Immature natural killer cell (primary cell): ENCODE data around the gene SND1. TPM values are rescaled to one million over a fixed set of nuclear protein-coding genes. Genes with fewer than 3 reads are reported as not detected.

Experiments used
- DNase-seq, 3 donors: peaks; one replicate each; pipeline ENCODE4 v3.0.0; 2022; ENCODE audit warnings: mixed read lengths in 1 of 3
- H3K27ac Mint-ChIP-seq, 6 donors: one replicate each; pipeline ENCODE4 v1.8.0; 2020; ENCODE audit warnings: mixed read lengths in 6 of 6, mild to moderate bottlenecking in 5 of 6, inconsistent platforms in 4 of 6, moderate library complexity in 3 of 6
- H3K27me3 Mint-ChIP-seq, 3 donors: one replicate each; pipeline ENCODE4 v1.8.0; 2020 to 2021; ENCODE audit warnings: low read depth in 3 of 3, mild to moderate bottlenecking in 3 of 3, mixed read lengths in 3 of 3, moderate library complexity in 3 of 3, inconsistent platforms in 1 of 3
- H3K36me3 Mint-ChIP-seq, 3 donors: one replicate each; pipeline ENCODE4 v1.8.0; 2020; ENCODE audit warnings: mixed read lengths in 3 of 3, inconsistent platforms in 2 of 3, mild to moderate bottlenecking in 2 of 3
- H3K4me1 Mint-ChIP-seq, 2 donors: one replicate each; pipeline ENCODE4 v1.8.0; 2020; ENCODE audit warnings: inconsistent platforms in 2 of 2, mild to moderate bottlenecking in 2 of 2, mixed read lengths in 2 of 2, moderate library complexity in 1 of 2
- H3K4me3 Mint-ChIP-seq, 5 donors: one replicate each; pipeline ENCODE4 v1.8.0; 2020; ENCODE audit warnings: mild to moderate bottlenecking in 5 of 5, mixed read lengths in 5 of 5, inconsistent platforms in 3 of 5, moderate library complexity in 3 of 5
- H3K9me3 Mint-ChIP-seq, 6 donors: one replicate each; pipeline ENCODE4 v1.8.0; 2020; ENCODE audit warnings: mild to moderate bottlenecking in 6 of 6, mixed read lengths in 6 of 6, inconsistent platforms in 4 of 6, moderate library complexity in 3 of 6
- polyA plus RNA-seq, 3 donors: library from polyadenylated mRNA; unstranded; fragments of 300-500 nt; fragmentation: Illumina TruSeq; gene quantifications; one replicate each; pipeline ENCODE4 v1.2.3, GENCODE V29; 2021

The SND1 gene
- polyA plus RNA-seq, 3 donors from 2014 or later = 87.8 to 130 (median 116) TPM

GRCh38 chr7:127891144-127891543, 239.2 kb downstream of the SND1 start:
- H3K27ac Mint-ChIP-seq = peak overlapping the region in 1 of 6 donors; percentile 51
- no peaks in the 10 kb centered on the region for H3K9me3 Mint-ChIP-seq
- no peak overlapping the region for H3K4me3 Mint-ChIP-seq
- H3K36me3 Mint-ChIP-seq = peaks cover 16 to 31% (median 22%) of the 10 kb centered on the region in 3 donors
- DNase-seq = no peak
- H3K27me3 Mint-ChIP-seq = peaks cover 0 to 2% (median 2%) of the 10 kb centered on the region in 3 donors
- H3K4me1 Mint-ChIP-seq = peaks cover 6 to 40% of the 10 kb centered on the region in 2 donors

- peaks cover 16 to 31% (median 22%) of the 10 kb centered on the region in 3 donors for H3K36me3 Mint-ChIP-seq
- no peaks in the 10 kb centered on the region for H3K9me3 Mint-ChIP-seq
- H3K27me3 Mint-ChIP-seq = peaks cover 0 to 2% (median 2%) of the 10 kb centered on the region in 3 donors
Observed at GRCh38 chr7:127891854-127892438, 240.0 kb downstream of the SND1 start.

DNA sequence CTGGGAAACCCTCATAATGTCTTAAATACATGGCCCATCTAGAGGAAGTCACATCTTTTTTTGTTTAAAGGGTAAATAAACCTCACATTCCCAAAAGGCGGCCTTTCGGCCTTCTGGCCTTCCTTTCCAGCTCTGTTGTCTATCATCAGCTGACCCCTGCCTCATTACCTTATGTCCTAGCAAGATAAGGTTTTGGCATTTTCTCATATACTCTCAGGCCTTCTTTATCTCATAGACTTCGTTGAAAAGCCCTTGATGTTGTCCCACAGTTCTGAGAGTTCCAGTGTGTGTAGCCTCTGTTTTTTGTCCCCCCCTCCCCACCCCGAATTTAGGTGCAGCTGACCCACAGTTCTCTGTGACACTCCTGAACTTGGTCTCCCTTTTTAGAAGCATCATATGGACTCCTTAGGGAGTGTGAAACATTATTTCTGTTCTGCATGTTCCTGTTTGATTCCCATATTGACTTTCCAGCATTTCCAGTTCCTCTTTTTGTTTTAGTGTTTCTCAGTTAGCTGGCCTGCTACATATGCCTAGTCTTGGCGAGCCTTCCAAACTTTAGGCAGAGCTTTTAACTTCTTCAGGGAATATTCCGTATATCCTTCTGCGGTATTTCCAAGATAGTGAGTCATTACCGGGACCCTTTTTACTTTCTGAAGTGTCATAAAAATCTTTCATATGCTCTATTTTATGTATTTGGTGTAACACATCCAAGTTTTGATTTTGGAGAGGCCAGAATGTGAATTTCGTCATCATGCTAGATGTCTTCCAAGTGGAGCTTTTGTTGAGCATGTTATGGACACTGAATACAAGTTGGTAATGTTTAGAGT, 240.7 kb downstream of the SND1 start:
- Mint-ChIP-seq H3K4me1 (peaks cover 4 to 40% of the 10 kb centered on the region in 2 donors), H3K27ac (no peak overlapping the region), H3K36me3 (peaks cover 16 to 28% (median 22%) of the 10 kb centered on the region in 3 donors), H3K27me3 (peaks cover 0 to 2% (median 2%) of the 10 kb centered on the region in 3 donors), H3K4me3 (no peak overlapping the region), H3K9me3 (no peaks in the 10 kb centered on the region)
- DNase-seq = no peak

More at GRCh38 chr7:127891854-127892438, 240.0 kb downstream of the SND1 start:
- no peak for DNase-seq
- Mint-ChIP-seq H3K27ac (no peak overlapping the region), H3K4me1 (peaks cover 6 to 40% of the 10 kb centered on the region in 2 donors), H3K4me3 (no peak overlapping the region)

DNA sequence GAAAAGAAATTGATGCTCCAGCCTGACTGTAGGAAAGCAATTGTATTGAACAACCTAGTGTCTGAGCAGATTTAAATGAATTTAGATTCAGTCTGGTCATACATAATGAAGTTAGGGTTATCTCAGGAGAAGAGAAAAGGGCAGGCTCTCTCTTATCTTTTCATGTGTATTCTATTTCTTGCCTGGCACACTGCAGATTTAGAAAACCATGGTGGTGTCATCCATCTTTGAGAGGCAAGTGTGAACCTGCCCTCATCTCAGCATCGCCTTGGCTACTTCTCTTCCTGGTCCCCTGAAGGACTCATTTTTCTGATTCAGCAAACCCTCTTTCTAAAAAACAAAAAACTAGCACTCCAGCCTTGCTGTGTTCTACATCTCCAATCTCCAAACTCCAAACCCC, 241.6 kb downstream of the SND1 start:
- no peak overlapping the region for H3K4me3 Mint-ChIP-seq
- DNase-seq = no peak
- H3K36me3 Mint-ChIP-seq = peaks cover 10 to 22% (median 20%) of the 10 kb centered on the region in 3 donors
- H3K4me1 Mint-ChIP-seq = peaks cover 4 to 40% of the 10 kb centered on the region in 2 donors
- no peaks in the 10 kb centered on the region for H3K9me3 Mint-ChIP-seq
- H3K27me3 Mint-ChIP-seq = peaks cover 0 to 2% (median 0%) of the 10 kb centered on the region in 3 donors
- H3K27ac Mint-ChIP-seq = no peak overlapping the region

- no peaks in the 10 kb centered on the region for H3K9me3 Mint-ChIP-seq
- H3K27ac Mint-ChIP-seq = no peak overlapping the region
- H3K36me3 Mint-ChIP-seq = peaks cover 7 to 17% (median 14%) of the 10 kb centered on the region in 3 donors
- H3K27me3 Mint-ChIP-seq = peaks cover 0 to 2% (median 0%) of the 10 kb centered on the region in 3 donors
- H3K4me3 Mint-ChIP-seq = no peak overlapping the region
- no peak for DNase-seq
- peaks cover 9 to 42% of the 10 kb centered on the region in 2 donors for H3K4me1 Mint-ChIP-seq
Observed at GRCh38 chr7:127894588-127894987, 242.6 kb downstream of the SND1 start.

DNA sequence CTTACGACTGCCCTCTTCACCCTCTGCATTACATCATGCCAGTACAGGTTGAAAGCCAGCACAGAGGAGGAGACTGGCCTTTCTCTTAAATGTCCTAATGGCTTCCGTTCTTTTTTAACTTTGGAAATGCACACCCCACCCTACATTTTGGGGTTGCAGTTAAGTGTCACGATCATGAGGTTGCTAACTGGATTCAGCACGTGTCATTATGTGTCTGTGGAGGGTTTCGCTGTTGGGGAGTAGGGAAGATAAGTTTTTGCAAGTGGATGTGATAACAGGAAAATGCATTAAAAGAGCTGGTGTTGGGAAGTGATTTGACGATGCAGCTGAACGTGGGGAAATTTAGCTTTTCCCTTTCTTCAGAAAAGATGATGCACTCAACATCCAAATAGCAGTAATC, 243.4 kb downstream of the SND1 start:
- H3K4me3 Mint-ChIP-seq = no peak overlapping the region
- peaks cover 13 to 41% of the 10 kb centered on the region in 2 donors for H3K4me1 Mint-ChIP-seq
- H3K27ac Mint-ChIP-seq = no peak overlapping the region
- no peak for DNase-seq
- H3K9me3 Mint-ChIP-seq = no peaks in the 10 kb centered on the region
- peaks cover 0 to 2% (median 0%) of the 10 kb centered on the region in 3 donors for H3K27me3 Mint-ChIP-seq
- peaks cover 0 to 9% (median 7%) of the 10 kb centered on the region in 3 donors for H3K36me3 Mint-ChIP-seq

- Mint-ChIP-seq H3K36me3 (peaks cover 0 to 9% (median 7%) of the 10 kb centered on the region in 3 donors), H3K27ac (no peak overlapping the region), H3K9me3 (no peaks in the 10 kb centered on the region), H3K4me1 (peaks cover 16 to 41% of the 10 kb centered on the region in 2 donors), H3K27me3 (peaks cover 0 to 2% (median 0%) of the 10 kb centered on the region in 3 donors), H3K4me3 (no peak overlapping the region)
- DNase-seq = no peak
Observed at GRCh38 chr7:127895814-127896280, 243.9 kb downstream of the SND1 start.

- no peaks in the 10 kb centered on the region for H3K9me3 Mint-ChIP-seq
- H3K4me3 Mint-ChIP-seq = no peak overlapping the region
- peaks cover 0 to 7% (median 5%) of the 10 kb centered on the region in 3 donors for H3K36me3 Mint-ChIP-seq
- H3K27me3 Mint-ChIP-seq = peaks cover 0 to 2% (median 0%) of the 10 kb centered on the region in 3 donors
- no peak for DNase-seq
- H3K4me1 Mint-ChIP-seq = peaks cover 24 to 41% of the 10 kb centered on the region in 2 donors
- H3K27ac Mint-ChIP-seq = no peak overlapping the region
Observed at GRCh38 chr7:127896659-127897058, 244.7 kb downstream of the SND1 start.

- Mint-ChIP-seq H3K27me3 (peaks cover 0 to 2% (median 0%) of the 10 kb centered on the region in 3 donors), H3K4me3 (no peak overlapping the region), H3K27ac (no peak overlapping the region), H3K4me1 (peaks cover 32 to 43% of the 10 kb centered on the region in 2 donors), H3K9me3 (no peaks in the 10 kb centered on the region), H3K36me3 (peaks cover 0 to 5% (median 0%) of the 10 kb centered on the region in 3 donors)
- DNase-seq = no peak
Observed at GRCh38 chr7:127897704-127898454, 245.9 kb downstream of the SND1 start.

GRCh38 chr7:127899411-127899810, 247.4 kb downstream of the SND1 start:
- Mint-ChIP-seq H3K36me3 (peaks cover 0 to under 1% (median 0%) of the 10 kb centered on the region in 3 donors), H3K4me1 (peaks cover 32 to 35% of the 10 kb centered on the region in 2 donors), H3K9me3 (no peaks in the 10 kb centered on the region), H3K27ac (peak overlapping the region in 2 of 6 donors; percentile 36 to 55), H3K27me3 (no peaks in the 10 kb centered on the region), H3K4me3 (no peak overlapping the region)
- DNase-seq = no peak

GRCh38 chr7:127900141-127900540, 248.1 kb downstream of the SND1 start:
- H3K4me3 Mint-ChIP-seq = no peak overlapping the region
- H3K9me3 Mint-ChIP-seq = no peaks in the 10 kb centered on the region
- no peak for DNase-seq
- no peaks in the 10 kb centered on the region for H3K27me3 Mint-ChIP-seq
- H3K36me3 Mint-ChIP-seq = peaks cover 0 to 3% (median 0%) of the 10 kb centered on the region in 3 donors
- peaks cover 33 to 42% of the 10 kb centered on the region in 2 donors for H3K4me1 Mint-ChIP-seq
- peak overlapping the region in 2 of 6 donors; percentile 25 to 41 for H3K27ac Mint-ChIP-seq

DNA sequence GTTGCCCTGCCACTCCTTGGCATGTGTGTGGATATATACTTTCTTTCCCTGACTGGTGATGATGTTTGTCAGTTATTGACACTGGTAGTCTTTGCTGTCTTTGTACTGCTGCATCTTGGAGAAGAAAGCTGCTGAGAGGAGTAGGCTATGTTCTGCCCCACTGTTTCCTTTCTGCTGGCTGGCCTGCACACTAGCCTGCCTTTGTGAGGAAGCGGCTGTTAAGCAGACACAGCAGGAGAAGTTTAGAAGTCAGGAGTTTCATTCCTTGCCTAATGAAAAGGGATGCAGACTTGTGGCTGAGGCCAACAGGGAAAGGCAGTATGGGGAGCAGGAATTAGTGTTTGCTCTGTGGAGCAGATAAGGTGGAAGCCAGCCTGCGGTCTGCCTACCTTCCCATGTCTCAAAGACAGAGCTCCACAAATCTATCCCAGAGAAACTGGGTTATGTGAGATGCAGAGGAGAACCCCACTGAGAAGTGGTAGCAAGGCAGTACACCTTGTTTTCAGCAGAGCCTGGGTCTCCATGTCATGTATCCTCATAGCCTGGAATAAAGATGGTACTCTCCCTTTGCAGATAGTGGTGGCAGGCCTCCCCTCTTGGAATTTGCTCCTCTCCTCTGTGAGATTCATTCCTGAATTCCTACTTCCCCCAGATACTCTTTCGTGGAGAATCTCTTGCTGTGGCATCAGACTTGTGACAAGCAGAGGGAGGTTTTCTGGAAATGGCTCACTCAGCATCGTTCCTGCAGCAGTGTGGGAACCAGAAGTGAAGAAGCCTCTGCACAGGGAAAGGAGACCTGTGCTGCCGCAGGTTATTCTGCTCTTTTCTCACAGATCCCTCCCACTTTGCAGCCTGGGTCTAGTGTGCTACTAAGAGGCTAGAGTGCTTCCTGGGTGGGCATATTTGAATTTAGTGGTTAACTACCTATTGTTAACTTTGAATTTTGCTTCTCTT, 249.0 kb downstream of the SND1 start:
- peak overlapping the region in 4 of 6 donors; percentile 17 to 67 (median 35) for H3K27ac Mint-ChIP-seq
- peaks cover 42 to 51% of the 10 kb centered on the region in 2 donors for H3K4me1 Mint-ChIP-seq
- peaks cover 0 to 5% (median 3%) of the 10 kb centered on the region in 3 donors for H3K36me3 Mint-ChIP-seq
- no peaks in the 10 kb centered on the region for H3K27me3 Mint-ChIP-seq
- H3K4me3 Mint-ChIP-seq = peak overlapping the region in 4 of 5 donors; percentile 28 to 47 (median 34)
- H3K9me3 Mint-ChIP-seq = no peaks in the 10 kb centered on the region
- no peak for DNase-seq
